K562 (cell line): ENCODE data around the gene MEF2C. TPM values are rescaled to one million over a fixed set of nuclear protein-coding genes. Genes with fewer than 3 reads are reported as not detected.
A peak's percentile ranks its signal among the peaks of the same experiment; 100 is the strongest.

Experiments
- CEBPB ChIP-seq: fragments of 450-650 bp; IDR thresholded peaks from 2 replicates; pipeline ENCODE4 v1.6.1; 2016; ENCODE audit warnings: missing genetic modification characterization, missing compliant biosample characterization
- CTCFL ChIP-seq: IDR thresholded peaks from 2 replicates; pipeline ENCODE4 v1.6.1; 2011; ENCODE audit warnings: borderline replicate concordance, low read depth, mild to moderate bottlenecking, moderate library complexity, low read length; ENCODE audit not compliant: insufficient read depth, poor library complexity, severe bottlenecking
- MGA ChIP-seq: fragments of 450-650 bp; IDR thresholded peaks from 2 replicates; pipeline ENCODE4 v1.6.1; 2016; ENCODE audit warnings: mild to moderate bottlenecking, moderate library complexity
- NRF1 ChIP-seq, 2 experiments: fragments of 450-650 bp; IDR thresholded peaks in 1 of 2; conservative IDR thresholded peaks in 1 of 2; 2 replicates each; pipeline ENCODE4 v1.6.1; 2014; ENCODE audit warnings: mild to moderate bottlenecking in 2 of 2
- PKNOX1 ChIP-seq: fragments of 450-650 bp; IDR thresholded peaks from 2 replicates; pipeline ENCODE4 v1.6.1; 2016
- ZKSCAN1 ChIP-seq: fragments of 150-350 bp; IDR thresholded peaks from 2 replicates; pipeline ENCODE4 v1.6.1; 2016; ENCODE audit warnings: low read depth, low read length
- ZNF592 ChIP-seq: fragments of 450-650 bp; IDR thresholded peaks from 2 replicates; pipeline ENCODE4 v1.6.1; 2017; ENCODE audit warnings: antibody characterized with exemption, mild to moderate bottlenecking
- polyA plus RNA-seq, 8 experiments: library from polyadenylated mRNA; depleted of rRNA in 4 of 8; stranded (reverse) in 5 of 8; unstranded in 3 of 8; fragments of >200 nt; fragmentation: Nextera tagmentation in 2 of 8; fragmentation: Illumina TruSeq in 1 of 8; extraction: Ambion mirVana in 2 of 8; extraction: Trizol in 1 of 8; gene quantifications; 2 replicates each; pipeline versions ENCODE4 v1.2.1 to v1.2.3, GENCODE V29; 2011 to 2014; ENCODE audit warnings: inconsistent platforms in 1 of 8, missing spikeins in 1 of 8
- total RNA-seq, 7 experiments: library from RNA; depleted of rRNA in 6 of 7; stranded (reverse); fragments of >200 nt in 6 of 7; fragmentation: Illumina TruSeq in 2 of 7; extraction: Trizol in 2 of 7; gene quantifications; 2 replicates each; pipeline versions ENCODE4 v1.2.1 to v1.2.3, GENCODE V29; 2011 to 2021; ENCODE audit warnings: low replicate concordance in 1 of 7

MEF2C gene
- total and polyA plus RNA-seq, 9 of the 15 experiments (the other 6 are each of a cell fraction or from before 2014, with no cell fraction given) = 25.1 to 67.8 (median 58.3) TPM

GRCh38 chr5:88924330-88924657 is 41.3 kb upstream of the MEF2C start (continued):
- 0 out of 2 replicates have a peak, but pooled peaks have one; percentile 21 for TF ChIP-seq MGA
- TF ChIP-seq ZKSCAN1 = no peak
- peak; percentile 90 for TF ChIP-seq CEBPB (tag)
- peak; percentile 69 for TF ChIP-seq PKNOX1
- TF ChIP-seq NRF1 (conservative IDR thresholded peaks at IDR 0.05 in 1 of 2, IDR thresholded peaks at IDR 0.05 in 1 of 2) = 0 out of 4 replicates have a peak, but pooled peaks of 1 of the 2 experiments have one; percentile 20
- no peak for TF ChIP-seq CTCFL
- peak; percentile 68; the same call in 1 of the 2 replicates for TF ChIP-seq ZNF592
